Activated CD4-positive, CD25-positive, alpha-beta regulatory T cell treated with anti-CD3 and anti-CD28 coated beads, Interleukin-2, amount 50 U/mL, for 16 hours (primary cell): ENCODE results near the gene PAK1.
"Not testable (repeated sequence)": the region's sequence is repeated elsewhere in the genome, so short reads cannot be mapped to it uniquely, and the experiment has no call there.

Experiments used
- DNase-seq: peaks from one replicate; pipeline ENCODE4 v3.0.0-alpha.2; 2020; ENCODE audit warnings: low read depth, low spot score

Gene PAK1

DNA sequence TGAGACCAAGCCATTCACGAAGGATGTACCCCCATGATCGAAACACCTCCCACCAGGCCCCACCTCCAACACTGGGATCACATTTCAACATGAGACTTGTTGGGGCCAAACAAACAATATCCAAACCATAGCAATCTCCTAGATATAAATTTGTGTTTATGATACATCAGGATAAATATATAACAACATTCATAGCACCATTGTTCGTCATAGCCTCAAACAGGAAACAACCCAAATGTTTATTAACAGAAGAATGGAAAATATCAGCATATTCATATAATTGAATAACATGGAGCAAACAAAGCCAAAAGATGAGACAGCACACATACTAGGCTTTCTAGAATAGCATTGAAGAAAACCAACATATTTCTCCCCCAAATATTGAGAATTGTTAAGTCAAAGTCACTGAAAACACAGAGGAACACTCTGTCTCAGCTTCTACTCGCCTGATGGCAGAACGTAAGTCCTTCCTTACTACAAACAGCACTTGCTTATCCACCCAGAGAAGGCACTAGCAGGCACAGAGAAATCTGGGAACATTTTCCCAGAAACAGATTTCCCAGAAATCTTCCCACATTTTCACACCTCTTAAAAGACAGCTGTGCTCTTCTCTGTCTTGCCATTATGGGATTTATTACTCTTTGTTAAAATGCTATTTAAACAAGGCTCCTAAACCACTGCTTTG is 164.4 kb downstream of the PAK1 start:
- DNase-seq, result no peak

DNA sequence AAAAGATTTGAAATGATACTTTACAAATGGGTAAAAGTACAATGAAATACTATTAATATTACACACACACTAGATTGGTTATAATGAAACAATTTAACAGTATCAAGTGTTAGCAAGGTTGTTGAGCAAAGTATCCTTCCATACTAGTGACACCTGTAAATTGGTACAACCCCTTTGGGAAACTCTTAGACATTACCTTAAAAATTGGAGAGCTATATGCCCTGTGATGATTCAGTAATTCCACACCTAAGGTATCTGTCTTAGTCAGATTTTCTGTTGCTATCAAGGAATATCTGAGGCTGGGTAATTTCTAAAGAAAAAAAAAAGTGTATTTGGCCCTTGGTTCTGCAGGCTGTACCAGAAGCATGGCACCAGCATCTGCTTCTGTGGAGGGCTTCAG is 165.1 kb downstream of the PAK1 start:
- no peak for DNase-seq

DNA sequence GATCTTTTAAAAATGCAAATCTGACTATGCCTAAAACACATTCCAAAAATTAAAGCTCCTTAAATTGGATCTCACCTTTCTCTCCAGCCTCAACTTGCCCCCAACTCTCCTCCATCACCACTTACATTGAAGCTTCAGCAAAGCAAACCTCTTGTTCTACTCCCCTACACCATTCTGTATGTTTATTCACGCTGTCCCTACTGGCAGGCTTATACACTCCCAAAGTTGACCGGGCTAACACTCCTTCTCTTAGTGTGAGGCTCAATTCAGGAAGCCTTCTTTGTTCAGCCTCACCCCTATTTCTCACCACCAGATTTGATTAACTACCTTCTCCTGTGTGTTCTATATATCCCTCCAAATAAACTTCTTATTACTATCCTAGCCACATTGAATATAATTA is 170.6 kb downstream of the PAK1 start:
- DNase-seq, result no peak

DNA sequence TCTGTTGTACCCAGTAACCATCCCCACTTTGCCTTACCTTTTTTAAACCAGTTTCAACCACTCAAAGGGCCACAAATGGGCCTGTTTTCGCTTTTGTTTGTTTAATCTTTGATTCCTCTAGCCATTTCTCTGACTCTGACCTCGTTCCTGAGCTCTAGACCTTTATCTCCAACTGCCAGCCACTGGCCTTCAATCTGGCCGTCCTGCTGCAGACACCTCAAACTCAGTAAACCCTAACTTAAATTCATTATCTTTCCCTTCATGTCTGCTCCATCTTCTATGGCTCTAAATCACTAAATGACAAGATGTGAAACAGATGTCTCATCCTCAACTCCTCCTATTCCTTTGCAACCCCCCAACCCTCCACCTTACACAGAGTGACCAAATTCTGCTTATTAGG is 171.1 kb downstream of the PAK1 start:
- DNase-seq, result no peak

DNA sequence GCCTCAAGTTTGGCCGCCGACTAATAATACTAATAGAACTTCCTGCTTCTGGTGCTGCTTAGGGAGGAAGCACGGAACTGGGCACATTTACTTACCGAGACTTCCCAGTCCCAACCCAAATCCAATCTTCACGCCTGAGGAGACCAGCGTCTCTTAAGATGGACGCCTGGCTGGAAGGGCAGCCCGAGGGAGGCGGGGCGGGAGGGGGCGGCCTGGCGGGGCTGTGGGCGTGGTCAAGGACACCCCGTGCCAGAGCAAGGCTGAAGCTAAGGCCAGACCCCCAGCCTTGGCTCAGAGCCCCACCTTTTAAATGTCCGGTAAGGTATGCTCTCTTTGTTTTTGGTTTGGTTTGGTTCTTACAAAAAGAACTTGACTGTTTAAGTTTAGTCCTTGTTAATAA is 172.4 kb downstream of the PAK1 start, which contains the start of gene GDPD4:
TSS of gene GDPD4 (minus strand) at position 177 of the 400 bp plus-strand sequence. CDS start 16,549 bp downstream, outside the sequence.
- no peak for DNase-seq

DNA sequence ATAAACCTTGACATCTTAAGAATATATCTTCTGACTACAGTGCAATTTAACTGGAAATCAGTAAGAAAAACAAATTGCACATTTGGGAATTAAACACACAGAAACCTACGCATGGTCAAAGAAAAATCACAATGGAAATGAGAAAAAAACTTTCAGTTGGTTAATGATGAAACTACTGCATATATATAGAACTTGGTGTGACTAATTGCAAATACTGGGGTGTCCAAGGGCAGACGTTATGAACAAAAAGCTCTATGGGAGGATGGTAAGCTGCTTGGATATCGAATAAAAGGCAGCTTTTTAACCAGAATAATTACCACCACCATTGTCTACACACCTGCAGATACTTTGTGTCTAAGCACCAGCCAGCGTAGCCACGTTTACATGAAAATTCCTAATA is 173.2 kb downstream of the PAK1 start:
- no peak for DNase-seq

DNA sequence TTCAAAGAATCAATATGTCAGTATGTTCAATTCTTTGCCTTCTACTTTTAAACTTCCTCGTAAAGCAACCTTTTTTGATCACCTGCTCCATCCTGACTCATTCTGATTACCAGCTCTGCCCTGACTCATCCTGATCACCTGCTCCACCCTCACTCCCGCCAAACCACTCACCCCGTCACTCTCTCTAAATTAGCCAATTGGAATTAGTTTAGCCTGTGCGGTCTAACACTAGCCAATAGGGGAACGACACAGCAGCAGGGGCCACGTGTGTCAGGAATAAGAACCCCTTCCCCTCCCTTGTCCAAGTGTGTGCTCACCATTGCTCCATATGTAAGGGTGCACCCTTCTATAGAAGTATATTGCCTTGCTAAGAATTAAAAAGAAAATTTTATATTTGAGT is 173.9 kb downstream of the PAK1 start:
- DNase-seq, result not testable (repeated sequence)

DNA sequence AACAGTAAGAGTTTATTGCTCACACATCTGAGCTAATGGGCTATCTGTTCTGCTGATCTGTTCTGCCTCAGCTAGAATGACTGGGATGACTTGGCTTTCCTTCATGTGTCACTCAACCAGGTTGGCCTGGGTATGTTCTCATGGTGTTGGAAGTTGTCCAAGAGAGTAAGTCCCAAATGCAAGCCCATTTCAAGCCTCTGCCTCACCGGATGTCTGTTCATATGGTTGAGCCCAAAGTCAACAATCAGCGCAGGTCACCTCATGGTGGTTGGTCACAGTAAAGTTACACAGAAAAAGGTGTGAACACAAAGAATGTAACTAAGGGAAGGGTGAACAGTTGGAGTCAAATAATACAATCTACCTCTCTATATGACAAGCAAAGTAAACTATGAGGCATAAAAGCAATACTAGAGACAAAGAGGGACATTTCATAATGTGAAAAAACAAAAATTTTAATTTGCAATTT is 174.3 kb downstream of the PAK1 start:
- DNase-seq, result no peak

DNA sequence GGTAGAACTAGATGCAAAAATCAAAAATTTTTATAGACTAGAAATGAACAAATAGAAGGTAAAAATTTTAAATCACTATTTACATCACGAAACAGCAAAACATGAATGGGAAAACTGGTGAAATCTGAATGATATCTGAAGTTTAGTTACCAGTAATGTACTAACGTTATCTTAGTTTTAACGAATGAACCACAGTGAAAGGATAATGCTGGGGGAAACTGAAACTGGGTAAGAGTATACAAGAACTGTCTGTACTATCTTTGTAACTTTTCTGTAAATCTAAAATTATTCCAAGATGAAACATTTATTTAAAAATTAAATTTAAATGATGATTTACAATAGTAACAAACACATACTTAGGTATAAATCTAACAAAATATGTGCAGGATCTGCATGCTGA is 179.9 kb downstream of the PAK1 start:
- no peak for DNase-seq

DNA sequence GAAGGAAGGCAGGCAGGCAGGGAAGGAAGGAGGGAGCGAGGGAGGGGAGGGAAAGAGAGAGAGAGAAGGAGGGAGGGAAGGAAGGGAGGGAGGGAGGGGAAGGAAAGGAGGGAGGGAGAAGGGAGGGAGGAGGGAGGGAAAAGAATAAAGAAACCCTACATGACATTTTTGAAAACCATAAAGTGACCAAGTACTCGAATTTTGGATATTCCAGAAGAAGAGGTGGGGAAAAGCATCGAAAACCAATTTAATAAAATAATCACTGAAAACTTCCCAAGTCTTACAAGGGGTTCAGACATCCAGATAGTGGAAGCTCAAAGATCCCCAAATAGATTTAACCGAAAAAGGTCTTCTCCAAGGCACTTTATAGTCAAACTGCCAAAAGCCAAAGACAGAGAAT is 184.2 kb downstream of the PAK1 start:
- no peak for DNase-seq

DNA sequence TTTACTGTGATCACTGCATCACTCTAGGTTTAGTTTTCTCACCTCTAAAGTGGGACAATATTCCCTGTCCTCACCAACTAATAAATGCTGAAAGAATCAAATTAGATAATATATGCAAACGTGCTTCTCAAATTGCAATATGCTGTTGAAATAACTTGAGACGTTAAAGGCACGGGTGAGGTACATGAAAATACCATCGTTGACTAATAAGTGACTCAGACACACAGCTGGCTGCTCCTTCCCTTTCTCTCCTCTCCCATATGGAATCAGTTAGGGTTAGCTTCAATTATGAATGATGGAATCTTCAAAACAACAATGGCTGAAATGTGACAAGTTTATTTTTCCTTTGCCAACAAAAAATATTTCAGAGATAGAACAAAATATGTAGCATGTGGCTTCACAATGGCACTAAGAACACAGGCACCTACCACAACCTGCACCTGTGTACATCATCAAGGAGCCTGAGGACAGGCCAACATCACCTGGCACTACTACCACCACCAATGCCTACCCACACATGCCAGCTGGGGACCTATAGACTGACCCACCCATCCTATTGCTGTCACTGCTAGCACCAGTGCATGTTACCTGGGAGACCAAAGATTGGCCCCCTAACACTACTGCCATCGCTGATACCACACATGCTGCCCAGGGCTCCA is 186.2 kb downstream of the PAK1 start:
- no peak for DNase-seq

DNA sequence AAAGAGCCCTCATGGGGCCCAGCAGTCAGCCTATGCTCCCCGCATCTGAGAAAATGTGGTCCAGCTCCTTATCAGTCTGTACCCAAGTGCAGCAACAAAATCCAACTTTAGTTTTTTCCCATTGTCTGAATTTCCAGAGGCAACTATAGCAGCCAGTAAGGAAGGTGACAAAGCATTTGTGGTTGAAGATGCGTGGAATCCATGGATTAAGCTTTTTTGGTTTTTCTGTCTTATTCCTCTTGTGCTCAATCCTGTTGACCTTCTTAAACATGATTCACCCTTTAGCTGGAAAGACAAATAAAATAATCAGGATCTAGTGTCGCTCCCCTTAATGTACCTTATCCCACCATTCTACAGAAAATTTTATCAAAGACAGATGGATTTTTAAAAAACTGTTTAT is 186.8 kb downstream of the PAK1 start:
- no peak for DNase-seq

DNA sequence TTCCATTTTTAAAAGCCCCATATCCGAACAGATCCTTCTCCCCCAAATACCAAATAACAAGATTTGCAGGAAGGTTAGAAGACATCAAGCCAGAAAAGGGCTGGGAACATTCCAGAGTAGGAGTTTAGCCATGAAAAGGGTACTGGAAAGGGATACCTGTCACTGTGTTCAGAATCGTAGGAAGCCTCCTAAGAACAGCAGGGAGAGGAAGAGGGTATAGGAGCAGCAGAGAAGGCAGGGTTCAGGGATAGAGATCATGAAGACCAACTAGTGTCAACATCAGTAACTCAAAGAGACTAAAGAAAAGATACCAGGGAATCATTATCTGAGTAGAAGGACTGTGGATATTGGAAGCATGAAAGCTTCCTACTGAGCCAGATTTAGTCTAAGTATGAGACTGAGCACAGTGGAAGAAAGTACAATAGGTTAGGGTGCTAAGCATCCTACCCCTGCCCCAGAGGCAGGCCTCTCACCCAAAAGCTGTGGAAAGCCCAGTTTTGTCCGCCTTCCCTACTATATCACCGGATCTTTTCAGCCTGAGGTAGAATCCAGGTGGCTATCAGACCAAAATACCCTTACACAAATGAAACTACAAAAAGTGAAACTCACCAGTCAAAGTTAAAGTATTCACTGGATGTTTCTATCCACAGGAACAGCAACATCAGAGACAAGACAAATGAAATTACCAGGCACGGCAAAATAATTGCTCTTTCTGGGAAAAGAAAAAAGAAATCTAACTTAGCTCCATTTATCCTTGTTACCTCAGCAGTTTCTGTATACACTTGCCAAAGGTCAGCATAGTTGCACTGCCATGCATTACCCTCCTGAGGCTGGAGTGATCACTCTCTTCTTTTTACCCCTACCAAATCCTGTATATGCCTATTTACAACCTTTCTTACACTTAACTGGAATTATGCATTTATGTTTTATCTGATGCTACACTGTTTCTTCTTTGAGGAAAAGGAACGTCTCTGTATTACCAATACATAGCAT is 189.1 kb downstream of the PAK1 start:
- no peak for DNase-seq

DNA sequence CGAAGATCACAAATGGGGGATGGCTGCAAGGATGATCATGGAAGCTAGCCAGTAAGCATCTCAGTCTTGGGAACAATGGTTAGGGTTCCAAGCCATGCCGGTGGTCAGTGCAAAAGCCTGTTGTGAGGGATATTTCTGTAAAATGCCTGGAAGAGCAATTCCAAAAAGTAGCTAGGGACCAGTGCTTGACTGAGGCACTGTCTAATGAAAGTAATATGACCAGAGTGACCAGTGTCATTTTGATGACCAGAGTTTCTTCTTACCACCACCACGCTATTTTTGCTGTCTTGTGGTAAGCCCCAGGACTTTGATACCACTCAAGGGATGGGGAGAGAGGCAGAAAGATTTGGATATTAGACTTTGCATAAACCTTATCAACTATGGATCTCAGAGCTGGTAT is 190.8 kb downstream of the PAK1 start:
- DNase-seq, result no peak

DNA sequence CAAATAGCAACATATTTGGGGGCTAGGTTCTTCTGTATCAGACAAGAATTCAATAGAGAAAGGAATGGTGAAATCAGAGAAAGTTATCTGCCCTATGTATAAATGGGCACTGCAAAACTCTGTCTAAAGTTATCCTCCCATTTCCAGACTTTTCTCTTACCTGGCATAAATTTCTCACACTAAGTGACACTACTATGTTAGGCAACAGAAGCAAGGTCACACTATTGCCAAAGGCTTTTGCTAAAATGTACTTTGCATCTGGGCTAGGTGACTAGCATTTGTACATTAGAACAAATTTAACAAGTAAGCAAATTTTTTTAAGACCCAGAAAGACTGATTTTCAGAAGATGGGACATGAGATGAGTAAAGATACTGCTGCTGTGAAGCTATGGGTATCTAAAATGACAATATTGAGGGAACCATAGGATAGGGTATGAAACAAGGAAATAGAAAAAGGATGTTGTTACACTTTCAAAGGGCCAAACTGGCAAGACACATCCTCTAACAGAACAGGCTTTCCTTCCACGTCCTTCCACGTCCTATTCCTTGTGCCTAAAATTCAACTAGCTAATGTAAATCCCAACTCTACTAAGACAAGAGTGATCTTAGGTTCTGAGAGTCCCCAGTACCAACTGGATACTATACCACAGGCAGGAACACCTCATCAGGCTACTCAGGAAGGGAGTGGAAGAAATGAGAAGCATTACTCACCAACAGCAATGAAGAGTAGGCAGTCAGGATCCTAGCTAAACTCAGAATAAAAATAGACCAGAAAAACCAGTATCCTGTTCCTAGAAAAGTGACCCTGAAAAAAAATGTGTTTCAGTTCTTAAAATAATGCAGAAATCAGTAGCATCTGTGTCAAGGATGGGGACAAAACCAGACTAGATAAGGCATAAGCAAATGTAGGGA is 195.0 kb downstream of the PAK1 start:
- no peak for DNase-seq

DNA sequence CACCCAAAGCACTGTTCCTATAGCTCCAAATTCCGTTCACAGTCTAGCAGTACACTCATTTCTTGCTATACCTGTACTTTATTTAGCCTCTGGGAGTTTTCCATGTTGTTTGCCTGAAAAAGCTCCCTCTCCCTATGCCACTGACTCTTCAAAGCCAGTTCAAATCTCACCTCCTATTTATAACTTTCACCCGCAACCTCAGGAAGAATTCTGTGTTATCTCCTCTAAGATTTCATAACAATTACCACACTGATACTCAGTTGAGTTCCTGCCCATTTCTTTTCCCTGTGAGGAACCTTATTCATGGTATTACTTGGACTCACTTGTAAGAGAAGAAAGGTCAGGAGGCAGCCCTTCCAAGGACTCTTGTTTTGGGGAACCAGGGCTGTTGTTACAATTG is 197.6 kb downstream of the PAK1 start:
- DNase-seq, result no peak
